GM19240 (cell line): ENCODE measurements around the gene FAHD2B.
"Not testable (repeated sequence)": the region's sequence is repeated elsewhere in the genome, so short reads cannot be mapped to it uniquely, and the experiment has no call there.

ENCODE experiments used
- DNase-seq: peaks from one replicate; pipeline ENCODE4 v3.0.0; 2011; ENCODE audit warnings: low spot score; ENCODE audit not compliant: insufficient read length

Gene FAHD2B, protein sequence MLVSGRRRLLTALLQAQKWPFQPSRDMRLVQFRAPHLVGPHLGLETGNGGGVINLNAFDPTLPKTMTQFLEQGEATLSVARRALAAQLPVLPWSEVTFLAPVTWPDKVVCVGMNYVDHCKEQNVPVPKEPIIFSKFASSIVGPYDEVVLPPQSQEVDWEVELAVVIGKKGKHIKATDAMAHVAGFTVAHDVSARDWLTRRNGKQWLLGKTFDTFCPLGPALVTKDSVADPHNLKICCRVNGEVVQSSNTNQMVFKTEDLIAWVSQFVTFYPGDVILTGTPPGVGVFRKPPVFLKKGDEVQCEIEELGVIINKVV

DNA sequence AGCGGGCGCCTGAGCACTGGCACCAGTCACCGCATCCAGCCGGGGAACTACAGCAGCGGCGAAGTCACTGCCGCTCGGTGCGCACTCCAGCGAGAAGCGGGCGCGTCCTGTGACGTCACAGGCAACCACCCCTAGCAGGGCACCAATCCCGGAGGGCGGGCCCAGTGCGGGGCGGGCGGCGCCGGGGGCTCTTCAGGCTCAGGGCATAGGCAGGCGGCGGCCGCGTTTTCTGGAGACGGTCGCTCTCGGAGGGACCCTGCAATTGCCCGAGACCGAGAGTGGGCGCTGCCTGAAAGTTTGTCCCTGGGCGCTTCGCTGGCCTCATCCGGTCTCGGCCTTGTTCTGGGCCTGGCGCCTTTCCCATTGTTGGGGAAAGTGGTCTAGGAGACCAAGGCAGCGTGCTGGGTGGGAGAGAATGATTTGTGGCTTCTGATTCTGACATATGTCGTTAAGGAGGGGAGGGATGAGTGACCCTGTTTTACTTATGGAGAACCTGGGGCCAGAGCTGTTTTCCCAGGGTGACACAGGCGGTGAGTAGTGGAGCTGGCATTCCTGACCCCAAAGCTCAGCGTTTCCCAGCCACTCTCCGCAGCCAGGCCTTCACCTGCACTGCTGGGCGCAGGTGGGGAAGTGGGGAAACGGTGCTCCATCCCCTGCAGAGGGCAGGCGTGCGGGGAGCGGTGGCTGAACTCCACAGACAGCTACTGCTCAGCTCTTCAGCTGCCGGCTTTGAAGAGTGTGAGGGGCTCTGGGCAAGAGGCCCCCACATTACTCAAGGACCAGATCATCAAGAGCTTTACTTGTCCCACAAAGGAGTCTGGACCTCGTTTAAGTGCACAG, at the start of gene FAHD2B:
Gene FAHD2B (minus strand): TSS at position 111 of the 840 bp plus-strand sequence. CDS start 3,176 bp downstream, outside the sequence.
- not testable (repeated sequence) for DNase-seq

DNA sequence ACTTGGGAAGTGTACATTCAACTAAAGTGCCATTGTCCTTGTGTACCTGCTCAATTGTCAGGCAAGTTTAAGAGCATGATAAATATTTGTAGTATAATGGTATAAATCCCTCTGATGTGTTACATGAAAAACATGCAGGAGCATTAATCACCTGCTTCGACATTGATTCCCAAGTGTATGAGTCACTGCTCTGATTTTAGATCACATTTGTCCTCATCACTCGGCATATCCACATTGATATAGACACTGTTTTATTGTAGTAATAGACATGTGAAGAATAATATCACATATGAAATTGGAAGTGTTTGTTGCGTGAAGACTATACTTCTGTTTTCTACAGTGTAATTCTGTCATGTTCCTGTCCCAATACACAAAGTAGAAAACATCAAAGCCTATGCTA, 49.3 kb upstream of the FAHD2B start:
- not testable (repeated sequence) for DNase-seq

DNA sequence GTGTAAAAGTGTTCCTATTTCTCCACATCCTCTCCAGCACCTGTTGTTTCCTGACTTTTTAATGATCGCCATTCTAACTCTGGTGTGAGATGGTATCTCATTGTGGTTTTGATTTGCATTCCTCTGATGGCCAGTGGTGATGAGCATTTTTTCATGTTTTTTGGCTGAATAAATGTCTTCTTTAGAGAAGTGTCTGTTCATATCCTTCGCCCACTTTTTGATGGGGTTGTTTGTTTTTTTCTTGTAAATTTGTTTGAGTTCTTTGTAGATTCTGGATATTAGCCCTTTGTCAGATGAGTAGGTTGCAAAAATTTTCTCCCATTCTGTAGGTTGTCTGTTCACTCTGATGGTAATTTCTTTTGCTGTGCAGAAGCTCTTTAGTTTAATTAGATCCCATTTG, 34.4 kb upstream of the FAHD2B start:
- DNase-seq, result not testable (repeated sequence)

DNA sequence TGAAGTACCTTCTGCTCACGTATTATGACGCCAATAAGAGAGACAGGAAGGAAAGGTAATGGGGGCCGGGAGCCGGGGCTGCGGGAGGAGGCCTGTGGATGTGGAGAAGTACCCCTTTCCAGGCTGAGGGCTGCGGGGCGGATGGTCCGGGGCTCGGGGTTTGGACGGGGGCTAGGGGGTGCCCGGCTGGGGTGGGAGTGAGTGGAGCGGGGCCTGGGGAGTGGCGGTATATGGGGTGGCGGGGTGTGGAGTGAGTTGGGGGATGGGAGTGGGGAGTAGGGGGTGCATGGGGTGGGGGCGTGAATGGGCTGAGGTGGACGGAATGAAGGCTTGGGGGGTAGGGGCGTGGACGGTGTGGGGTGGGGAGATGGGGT, 19.2 kb upstream of the FAHD2B start:
- DNase-seq, result not testable (repeated sequence)

DNA sequence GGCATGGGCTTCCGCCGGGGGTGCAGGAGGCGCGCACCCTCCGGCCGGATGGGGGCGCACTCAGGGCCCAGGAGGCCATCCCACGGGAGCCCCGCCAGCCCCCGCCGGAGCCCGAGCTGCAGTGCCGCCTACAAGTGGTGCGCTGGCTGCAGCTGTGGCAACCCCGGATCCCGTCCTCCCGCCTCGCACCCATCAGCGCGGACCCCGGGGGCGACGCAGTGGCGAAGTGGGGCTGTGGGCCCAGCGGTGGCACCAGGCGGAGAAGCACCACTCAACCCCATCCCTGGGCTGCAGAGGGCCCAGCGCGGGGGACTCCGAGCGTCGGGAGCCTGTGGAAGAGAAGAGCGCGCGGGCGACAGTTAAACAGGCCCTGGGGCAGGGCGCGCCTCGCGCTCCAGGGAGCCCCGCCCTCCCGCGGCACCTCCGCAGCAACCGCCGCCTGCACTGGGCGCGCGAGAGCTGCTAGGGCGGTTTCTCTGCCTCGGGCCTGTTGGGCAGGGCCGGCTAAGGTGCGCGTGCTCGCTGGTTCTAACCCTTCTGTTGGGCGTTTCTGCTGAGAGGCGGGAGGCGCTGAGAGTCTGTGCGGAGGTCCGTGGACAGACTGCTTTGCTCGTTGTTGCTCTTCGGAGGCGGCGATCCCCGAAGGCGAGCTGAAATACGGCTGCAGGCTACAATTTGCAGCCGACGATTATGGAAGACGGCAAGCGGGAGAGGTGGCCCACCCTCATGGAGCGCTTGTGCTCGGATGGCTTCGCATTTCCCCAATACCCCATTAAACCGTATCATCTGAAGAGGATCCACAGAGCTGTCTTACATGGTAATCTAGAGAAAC, 18.6 kb upstream of the FAHD2B start, which contains the start of gene ANKRD36:
Gene ANKRD36 (plus strand): TSS at position 104 of the 832 bp plus-strand sequence. CDS start 587 bp downstream, at position 691.
- peak; percentile 8 for DNase-seq

DNA sequence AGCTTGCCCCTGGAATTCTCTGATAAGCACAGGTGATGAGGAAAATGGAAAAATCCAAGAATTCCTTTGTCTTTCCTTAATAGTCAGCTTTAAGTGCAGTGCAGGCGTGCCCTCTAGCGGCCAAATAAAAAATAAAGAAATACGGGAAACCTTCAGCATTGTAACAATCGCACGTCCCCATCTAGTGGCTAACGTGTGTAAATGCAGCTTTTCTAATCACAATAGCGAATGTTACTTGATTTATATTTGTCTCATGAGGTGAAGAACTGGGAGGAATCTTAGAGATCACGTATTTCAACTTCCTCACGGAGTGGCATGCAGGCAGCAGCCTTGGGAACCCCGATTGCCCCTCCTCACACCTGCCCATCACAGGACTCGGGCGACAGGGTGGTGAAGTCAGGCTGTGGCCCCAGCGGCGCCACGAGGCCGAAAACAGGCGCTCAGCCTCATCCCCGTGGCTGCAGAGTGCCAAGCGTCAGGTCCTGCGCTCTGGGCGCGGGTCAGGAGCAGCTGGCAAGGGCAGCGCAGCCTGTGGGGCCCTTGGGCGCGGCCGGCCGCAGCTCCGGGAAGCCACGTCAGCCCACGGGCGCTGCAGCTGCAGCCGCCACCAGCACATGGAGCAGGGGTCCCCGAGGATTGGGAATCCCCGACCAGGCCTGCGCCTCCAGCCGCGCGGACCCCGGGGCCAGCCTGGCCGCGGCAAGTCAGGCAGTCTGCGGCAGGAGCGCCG, 17.8 kb upstream of the FAHD2B start:
- not testable (repeated sequence) for DNase-seq

DNA sequence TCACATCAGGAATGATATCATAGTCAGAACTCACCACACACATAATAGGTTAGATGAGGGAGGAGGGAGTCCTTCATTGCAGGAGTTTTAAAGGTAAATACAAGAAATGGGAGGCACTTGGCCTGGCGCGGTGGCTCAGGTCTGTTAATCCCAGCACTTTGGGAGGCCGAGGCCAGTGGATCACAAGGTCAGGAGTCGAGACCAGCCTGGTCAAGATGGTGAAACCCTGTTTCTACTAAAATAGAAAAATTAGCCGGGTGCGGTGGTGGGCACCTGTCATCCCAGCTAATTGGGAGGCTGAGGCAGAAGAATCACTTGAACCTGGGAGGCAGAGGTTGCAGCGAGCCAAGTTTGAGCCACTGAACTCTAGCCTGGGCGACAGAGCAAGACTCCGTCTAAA, 16.6 kb upstream of the FAHD2B start:
- DNase-seq, result not testable (repeated sequence)

DNA sequence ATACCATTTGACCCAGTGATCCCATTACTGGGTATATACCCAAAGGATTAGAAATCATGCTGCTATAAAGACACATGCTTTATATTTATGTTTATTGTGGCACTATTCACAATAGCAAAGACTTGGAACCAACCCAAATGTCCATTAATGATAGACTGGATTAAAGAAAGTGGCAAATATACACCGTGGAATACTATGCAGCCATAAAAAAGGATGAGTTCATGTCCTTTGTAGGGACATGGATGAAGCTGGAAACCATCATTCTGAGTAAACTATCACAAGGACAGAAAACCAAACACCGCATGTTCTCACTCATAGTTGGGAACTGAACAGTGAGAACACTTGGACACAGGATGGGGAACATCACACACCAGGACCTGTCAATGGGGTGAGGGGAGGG, 12.2 kb upstream of the FAHD2B start:
- DNase-seq, result not testable (repeated sequence)

DNA sequence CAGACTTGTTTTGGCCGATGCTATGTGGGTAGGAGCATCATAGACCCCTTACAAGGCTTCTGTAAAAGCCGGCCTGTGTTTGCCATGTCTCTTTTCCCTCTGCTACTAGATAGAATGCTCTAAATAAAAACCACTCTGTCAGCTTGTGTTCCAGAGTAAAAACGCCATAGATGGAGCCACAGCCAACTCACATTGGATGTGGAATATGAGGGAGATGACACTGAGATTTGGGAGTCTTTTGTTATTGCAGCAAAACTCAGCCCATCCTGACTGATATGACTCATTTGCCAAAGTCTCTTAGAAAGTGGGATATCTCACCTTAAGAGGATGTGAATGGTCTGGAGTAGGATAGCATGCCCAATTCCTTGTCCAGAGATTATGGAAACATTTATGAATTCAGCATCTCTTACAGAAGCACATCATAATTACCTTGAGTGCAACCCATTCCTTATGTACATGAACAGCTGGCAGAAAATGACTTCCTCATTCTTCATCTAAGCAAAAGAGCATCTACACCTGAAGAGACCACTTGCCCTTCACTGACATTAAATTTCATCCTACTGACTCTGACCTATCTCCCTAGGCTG, 4.2 kb upstream of the FAHD2B start:
- not testable (repeated sequence) for DNase-seq

DNA sequence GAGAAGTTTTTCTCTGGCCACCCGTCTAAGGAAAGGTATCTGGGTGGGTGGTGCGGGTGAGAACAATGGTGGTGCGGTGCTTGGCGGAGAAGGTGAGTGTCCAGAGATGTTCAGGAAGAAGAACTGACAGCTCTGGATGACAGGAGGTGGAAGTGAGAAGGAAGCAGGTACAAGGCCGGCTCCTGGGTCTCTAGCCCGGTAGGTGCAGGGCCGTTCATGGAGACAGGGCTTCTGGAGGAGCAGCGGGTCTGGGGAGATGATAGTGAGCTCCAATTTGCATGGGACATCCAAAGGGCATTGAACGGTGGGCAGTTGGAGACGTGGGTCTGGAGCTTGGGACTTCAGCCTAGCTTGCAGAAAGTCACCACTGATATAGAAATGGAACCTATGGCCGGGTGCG, 979 bp upstream of the FAHD2B start:
- DNase-seq, result no peak

DNA sequence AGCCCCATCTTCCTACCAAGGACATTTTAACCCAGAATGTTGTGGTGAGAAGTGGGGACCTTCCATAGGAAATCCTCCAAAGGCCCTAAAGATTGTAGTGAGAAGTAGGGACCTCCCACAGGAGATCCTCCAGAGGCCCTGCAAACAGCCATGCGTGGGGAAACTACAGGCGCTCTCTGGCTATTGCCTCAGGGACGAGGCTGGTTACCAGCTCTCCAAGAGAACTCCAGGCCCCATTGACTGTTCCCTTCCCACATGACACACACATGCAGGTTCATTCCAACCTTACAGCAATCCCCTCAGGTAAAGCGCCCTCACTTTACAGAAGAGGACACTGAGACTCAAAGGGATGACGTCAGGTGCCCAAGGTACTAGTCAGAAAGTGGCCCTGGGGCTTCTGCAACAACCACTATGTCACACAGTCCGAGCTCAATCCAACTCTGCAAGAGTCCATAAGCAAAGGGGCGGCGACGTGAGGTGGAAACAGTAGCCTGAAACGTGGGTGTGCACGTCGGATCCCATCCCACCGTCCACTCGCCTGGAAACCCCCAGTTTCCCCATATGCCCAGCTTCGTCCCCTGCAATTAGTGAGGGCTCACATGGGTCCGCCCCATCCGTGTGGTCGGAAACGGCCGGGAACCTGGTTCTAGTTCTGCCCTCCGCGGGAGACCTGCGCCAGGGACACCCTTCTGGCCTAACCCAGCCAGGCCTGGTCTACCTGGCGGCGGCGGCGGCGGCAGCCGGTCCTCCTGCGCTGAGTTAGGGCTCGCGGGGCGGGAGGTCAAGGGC, 505 bp downstream of the FAHD2B start:
- DNase-seq, result not testable (repeated sequence)

DNA sequence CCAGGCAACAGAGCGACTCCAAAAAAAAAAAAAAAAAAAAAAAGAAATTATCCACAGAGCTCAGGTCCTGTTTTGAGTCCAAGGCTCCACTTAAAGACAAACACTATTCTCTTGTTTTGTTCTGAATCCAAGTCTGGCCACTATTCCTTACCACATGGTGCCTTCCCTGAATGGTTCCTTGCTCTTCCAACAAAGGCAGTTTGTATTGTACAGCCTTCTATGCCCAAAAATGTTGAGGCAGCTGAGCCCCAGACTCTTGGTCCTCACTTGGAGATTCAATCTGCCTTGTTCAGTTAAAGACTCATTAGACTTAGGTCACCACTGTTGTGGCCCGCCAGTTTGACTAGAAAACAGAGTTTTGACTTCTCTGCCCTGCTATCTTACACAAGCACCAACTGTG, 1.7 kb downstream of the FAHD2B start:
- not testable (repeated sequence) for DNase-seq

DNA sequence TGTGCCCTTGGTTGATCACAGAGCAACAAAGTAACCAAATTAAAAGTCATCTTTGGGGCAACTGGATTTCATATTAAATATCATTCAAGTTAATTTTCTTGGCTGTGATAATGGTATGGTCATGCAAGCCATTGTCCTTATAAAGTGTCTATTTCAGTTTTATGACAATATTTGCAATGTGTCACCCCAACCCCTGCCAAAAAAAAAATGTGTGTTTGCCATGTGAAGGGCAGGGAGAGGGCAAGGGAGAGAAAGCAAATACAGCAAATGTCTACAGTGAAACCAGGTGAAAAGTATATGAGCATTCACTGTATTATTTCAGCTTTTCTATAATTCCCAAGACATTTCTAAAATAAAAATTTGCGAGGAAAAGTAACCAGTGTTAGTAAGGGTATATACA, 6.0 kb downstream of the FAHD2B start:
- DNase-seq, result not testable (repeated sequence)

DNA sequence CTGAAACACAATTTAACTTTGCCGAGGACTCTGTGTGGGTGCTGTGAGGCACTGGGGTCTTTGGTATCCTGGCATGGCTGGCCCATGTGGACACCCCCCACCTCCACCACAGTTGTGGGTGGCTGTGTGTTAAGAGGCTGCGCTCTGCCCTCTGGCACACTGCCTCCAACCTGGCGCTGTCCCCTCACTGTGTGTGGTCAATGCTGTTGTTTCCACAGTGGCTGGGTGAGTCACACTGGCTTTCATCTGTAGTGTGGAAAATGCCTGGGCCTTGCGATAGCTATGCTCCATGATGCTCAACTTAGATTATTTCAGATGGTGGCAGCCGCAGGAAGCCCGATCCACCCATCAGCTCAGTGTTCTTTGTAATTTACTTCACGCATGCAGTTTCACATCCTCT, 9.6 kb downstream of the FAHD2B start:
- not testable (repeated sequence) for DNase-seq

DNA sequence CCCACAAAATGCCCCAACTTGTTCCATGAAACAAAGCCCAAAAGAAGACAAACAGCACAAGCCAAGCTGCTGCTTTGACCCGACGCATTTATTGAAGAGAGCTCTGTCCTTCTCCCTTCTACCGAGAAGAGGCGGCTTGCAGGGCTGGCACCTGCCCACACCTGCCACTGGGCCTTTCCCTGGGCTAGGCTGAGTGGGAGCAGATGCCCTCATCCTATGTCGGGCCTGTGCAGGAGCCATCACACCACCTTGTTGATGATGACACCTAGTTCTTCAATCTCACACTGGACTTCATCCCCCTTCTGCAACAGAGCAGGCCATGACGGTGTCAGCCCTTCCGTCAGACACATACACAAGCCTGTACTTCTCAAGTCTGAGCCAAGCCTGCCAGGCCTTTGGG, 11.2 kb downstream of the FAHD2B start:
- DNase-seq, result not testable (repeated sequence)

DNA sequence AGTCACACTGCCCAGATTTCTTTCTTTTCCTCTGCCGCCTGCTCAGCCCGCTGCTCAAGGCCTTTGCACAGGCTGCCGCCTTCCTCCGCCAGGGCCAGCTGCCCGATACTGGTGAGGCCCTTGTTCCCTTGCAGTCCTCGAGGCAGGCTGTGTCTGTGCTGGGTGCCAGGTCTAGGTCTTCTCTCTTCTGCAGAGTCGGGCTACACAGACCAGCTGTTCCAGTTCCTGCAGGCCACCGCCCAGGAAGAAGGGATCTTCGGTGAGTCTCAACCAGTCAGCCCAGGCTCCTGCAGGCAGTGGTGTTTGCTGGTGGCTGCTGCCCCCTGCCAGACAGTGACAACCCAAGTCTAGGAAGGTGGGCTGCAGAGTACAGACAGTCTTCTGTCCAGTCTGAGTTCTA, 12.5 kb downstream of the FAHD2B start:
- DNase-seq, result not testable (repeated sequence)

DNA sequence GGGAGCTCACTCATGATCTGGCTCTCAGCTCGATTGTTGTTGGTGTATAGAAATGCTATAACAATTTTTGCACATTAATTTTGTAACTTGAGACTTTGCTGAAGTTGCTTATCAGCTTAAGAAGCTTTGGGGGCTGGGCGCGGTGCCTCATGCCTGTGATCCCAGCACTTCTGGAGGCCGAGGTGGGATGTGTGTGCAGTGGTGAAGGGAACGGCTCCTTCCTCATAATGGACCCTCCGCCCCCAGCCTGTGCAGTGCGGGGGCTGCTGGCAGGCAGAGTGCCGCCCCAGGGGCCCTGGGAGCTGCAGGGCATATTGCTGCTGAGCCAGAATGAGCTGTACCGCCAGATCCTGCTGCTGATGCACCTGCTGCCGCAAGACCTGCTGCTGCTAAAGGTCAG, 13.8 kb downstream of the FAHD2B start:
- not testable (repeated sequence) for DNase-seq

DNA sequence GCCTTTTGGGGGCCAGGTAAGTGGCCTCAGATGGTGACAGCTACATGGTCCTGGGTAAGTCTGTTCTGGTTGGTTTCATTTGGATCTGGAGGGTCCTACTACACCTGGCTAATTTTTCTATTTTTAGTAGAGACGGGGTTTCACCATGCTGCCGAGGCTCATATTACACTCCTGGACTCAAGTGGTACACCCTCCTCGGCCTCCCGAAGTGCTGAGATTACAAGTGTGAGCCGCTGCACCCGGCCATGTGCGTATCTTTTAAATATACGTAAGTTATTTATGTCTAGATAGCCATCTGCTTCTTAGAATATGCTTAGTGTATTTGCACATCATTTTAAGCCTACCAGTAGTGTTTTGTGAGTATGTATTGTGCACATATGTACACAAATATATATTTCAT, 17.5 kb downstream of the FAHD2B start:
- not testable (repeated sequence) for DNase-seq

DNA sequence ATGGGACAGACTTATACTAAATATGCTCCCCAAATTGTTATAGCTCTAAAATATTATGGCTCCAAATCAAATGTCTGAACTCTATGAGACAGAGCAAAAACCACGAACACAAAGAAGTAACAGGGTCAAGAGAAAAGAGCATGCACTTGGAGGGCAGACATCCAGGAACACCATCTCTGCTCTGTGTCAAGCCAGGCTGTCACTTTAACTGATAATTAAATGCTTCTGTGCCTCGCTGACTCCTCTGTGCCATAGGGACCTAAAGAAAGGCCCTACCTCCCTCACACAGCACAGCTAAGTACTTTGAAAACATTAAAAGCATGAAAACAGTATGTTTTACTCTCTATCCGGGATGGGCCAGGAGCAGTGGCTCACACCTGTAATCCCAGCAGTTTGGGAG, 23.8 kb downstream of the FAHD2B start:
- not testable (repeated sequence) for DNase-seq

DNA sequence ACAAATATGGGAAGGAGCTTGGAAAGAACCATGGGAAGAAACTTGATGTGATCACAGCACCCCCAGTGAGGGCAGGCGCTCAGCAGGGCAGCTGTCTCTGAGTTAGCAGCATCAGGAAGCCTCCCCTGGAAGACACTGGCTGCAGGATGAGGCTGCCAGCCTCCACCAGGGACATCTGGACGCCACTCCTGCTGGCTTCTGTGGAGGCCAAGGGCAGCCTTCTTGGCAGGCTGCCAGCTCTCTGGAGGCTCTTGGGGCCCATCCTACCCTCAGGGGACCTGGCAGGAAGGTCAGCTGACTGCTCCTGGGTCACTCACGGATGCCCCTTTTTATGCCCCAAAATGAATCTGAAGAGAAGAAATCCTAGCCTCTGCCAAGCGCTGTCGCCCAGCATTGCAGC, 26.0 kb downstream of the FAHD2B start:
- DNase-seq, result not testable (repeated sequence)
